Astrocyte of the cerebellum (primary cell): ENCODE data around the gene CAPN7.
"Not testable (repeated sequence)": the region's sequence is repeated elsewhere in the genome, so short reads cannot be mapped to it uniquely, and the experiment has no call there.

Experiments used
- DNase-seq: peaks from one replicate; pipeline ENCODE4 v3.0.0-alpha.2; 2011; ENCODE audit warnings: low read depth
- H3K4me3 ChIP-seq: 2 replicates; pipeline ENCODE4 v1.5.1; 2011; ENCODE audit warnings: mild to moderate bottlenecking, low read depth, low read length, moderate library complexity
- CTCF ChIP-seq: IDR thresholded peaks from 2 replicates; pipeline ENCODE4 v1.5.1; 2012; ENCODE audit warnings: low read length, low read depth, moderate library complexity, mild to moderate bottlenecking; ENCODE audit errors: missing control alignments
- in situ Hi-C: cut with HindIII; loops from 2 replicates; pipeline ENCODE4 v1.10.0; 2017; ENCODE audit warnings: low sequenced_read_pairs

CAPN7 gene

GRCh38 chr3:15165061-15165460 is 41.0 kb upstream of the CAPN7 start:
- DNase-seq: no peak
- in situ Hi-C loops: no loop called here
- H3K4me3 ChIP-seq: no peak overlapping the region
- TF ChIP-seq CTCF: no peak

DNA sequence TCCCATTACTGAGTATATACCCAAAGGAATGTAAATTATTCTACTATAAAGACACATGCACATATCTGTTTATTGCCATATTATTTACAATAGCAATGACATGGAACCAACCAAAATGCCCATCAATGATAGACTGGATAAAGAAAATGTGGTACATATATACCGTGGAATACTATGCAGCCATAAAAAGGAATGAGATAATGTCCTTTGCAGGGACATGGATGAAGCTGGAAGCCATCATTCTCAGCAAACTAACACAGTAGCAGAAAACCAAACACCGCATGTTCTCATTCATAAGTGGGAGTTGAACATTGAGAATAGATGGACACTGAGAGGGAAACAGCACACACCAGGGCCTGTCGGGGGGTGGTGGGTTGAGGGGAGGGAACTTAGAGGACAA is 39.7 kb upstream of the CAPN7 start:
- DNase-seq, H3K4me3 ChIP-seq, in situ Hi-C loops: not testable (repeated sequence)

- in situ Hi-C loops: no loop called here
- no peak overlapping the region for H3K4me3 ChIP-seq
- TF ChIP-seq CTCF: no peak
- DNase-seq: no peak
Observed at GRCh38 chr3:15171096-15171495, 35.0 kb upstream of the CAPN7 start.

GRCh38 chr3:15172806-15173205 is 33.2 kb upstream of the CAPN7 start:
- no peak for TF ChIP-seq CTCF
- in situ Hi-C loops: no loop called here
- DNase-seq: no peak
- no peak overlapping the region for H3K4me3 ChIP-seq

DNA sequence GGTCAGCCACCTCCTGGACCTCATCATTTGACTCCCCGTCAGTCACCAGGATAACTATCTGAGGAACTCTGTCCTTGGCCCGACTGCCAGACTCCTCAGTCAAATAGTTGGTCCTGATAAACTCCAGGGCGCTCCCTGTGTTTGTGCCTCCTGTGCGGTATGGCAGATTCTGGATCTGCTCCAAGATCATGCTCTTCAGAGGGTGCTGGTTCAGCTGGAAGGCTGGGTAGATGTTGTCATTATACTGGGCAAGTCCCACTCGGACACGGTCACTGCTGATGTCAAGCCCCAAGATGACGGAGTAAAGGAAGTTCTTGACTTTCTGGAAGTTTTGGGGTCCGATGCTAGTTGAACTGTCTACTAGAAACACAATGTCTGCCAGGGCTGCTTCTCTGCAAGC is 31.1 kb upstream of the CAPN7 start:
- no peak overlapping the region for H3K4me3 ChIP-seq
- TF ChIP-seq CTCF: no peak
- DNase-seq: no peak
- in situ Hi-C loops: no loop called here

- TF ChIP-seq CTCF: no peak
- H3K4me3 ChIP-seq: no peak overlapping the region
- in situ Hi-C loops: no loop called here
- DNase-seq: no peak
Observed at GRCh38 chr3:15175605-15176004, 30.4 kb upstream of the CAPN7 start.

DNA sequence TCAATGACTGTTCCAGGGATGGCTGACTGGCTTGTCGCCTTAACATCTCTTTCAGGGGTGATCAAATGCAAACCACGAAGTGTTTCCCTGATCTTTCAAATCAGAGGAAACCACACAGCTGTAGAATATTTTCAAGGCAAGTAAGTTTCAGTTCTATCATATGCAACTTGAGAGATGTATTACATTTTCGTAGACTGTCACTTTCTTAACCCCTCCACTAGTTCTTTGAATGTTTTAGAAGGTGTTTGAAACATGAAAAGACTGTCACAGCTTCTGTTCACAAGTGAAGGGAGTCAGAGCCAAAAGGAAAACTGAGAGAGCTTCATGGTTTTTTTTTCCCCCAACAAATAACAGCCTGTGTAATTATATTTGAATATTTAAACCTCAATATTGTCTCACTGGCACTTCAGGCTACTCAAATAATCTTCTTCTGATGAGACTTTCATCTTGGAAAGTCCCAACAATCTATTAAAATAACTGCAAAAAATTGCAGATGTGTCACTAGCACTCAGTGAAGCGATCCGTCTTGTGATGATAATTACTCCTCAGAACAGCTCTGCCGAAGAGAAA is 25.9 kb upstream of the CAPN7 start:
- DNase-seq: no peak
- in situ Hi-C loops: no loop called here
- H3K4me3 ChIP-seq: no peak overlapping the region
- TF ChIP-seq CTCF: no peak
